Esophagus squamous epithelium (tissue), 4 donors: ENCODE results near the gene TBC1D1.

Experiments
- CTCF ChIP-seq, 6 experiments: fragments of 450-650 bp in 4 of 6; fragments of 200-600 bp in 2 of 6; sonication (generic) in 2 of 6; IDR thresholded peaks; one replicate each; pipeline ENCODE4 v1.5.1; 2016 to 2019; ENCODE audit warnings: antibody characterized with exemption in 6 of 6, mild to moderate bottlenecking in 4 of 6, moderate library complexity in 4 of 6
- POLR2A ChIP-seq, 4 donors: fragments of 450-650 bp; IDR thresholded peaks; one replicate each; pipeline ENCODE4 v1.6.1; 2017; ENCODE audit warnings: antibody characterized with exemption in 4 of 4, mild to moderate bottlenecking in 4 of 4, moderate library complexity in 3 of 4

DNA sequence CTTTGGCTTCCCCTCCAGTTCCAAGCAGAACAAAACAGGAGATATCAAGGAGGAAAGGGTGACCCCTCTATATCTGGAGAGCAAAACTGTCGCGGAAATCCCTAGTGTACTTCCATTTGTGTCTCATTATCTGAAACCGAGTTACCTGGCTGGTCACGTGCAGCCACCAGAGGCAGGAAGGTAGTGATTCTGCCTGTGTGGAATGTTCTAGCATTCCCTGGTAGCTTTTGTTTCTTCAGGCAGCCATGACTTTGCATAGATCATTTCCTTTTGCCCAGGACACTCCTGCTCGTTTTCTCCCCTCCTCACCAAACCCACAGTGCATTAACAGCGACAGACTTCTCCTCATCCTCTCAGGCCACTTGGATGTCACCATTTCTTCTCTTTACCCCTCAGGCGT lies 177.2 kb downstream of the TBC1D1 start:
- TF ChIP-seq CTCF (IDR thresholded peaks at IDR 0.05) (no peak), POLR2A (IDR thresholded peaks at IDR 0.05) (no peak)
